ENCODE results near the gene ATP2C2.

DNA sequence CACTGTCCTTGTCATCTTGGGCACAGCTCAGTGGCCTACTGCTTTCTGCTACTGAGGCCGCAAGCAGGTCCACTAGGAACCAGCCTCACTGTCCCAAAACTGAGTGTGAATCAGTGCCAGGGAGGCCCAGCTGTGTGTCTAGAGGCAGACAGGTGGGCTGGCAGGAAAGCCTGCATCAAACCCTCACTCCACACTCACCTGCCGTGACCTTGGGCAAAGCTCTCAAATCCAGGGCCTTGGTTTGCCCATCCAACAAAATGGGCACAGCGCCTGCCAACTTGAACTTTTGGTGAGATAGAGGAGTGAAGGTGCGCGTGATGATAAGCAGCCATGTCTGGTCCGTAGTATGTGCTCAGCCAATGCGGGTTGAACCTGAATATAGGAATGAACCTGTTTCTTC lies 14.8 kb downstream of the ATP2C2 start:
- TF ChIP-seq, protein P1, sequence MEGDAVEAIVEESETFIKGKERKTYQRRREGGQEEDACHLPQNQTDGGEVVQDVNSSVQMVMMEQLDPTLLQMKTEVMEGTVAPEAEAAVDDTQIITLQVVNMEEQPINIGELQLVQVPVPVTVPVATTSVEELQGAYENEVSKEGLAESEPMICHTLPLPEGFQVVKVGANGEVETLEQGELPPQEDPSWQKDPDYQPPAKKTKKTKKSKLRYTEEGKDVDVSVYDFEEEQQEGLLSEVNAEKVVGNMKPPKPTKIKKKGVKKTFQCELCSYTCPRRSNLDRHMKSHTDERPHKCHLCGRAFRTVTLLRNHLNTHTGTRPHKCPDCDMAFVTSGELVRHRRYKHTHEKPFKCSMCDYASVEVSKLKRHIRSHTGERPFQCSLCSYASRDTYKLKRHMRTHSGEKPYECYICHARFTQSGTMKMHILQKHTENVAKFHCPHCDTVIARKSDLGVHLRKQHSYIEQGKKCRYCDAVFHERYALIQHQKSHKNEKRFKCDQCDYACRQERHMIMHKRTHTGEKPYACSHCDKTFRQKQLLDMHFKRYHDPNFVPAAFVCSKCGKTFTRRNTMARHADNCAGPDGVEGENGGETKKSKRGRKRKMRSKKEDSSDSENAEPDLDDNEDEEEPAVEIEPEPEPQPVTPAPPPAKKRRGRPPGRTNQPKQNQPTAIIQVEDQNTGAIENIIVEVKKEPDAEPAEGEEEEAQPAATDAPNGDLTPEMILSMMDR (IDR thresholded peaks at IDR 0.05): no peak
- no peak for TF ChIP-seq POLR2A (IDR thresholded peaks at IDR 0.05)
